GM23338 (cell line): ENCODE data around the gene PSMC4. TPM values are rescaled to one million over a fixed set of nuclear protein-coding genes. Genes with fewer than 3 reads are reported as not detected.

Experiments used
- ATAC-seq: fragments of 200-7000 bp; cut with Tn5 transposase; 3 replicates; pipeline ENCODE4 v1.9.1; 2020
- DNase-seq: peaks from one replicate; pipeline ENCODE4 v3.0.0-alpha.2; 2015; ENCODE audit warnings: low spot score
- H2AFZ ChIP-seq: fragments of 200-600 bp; sonication (generic); 2 replicates; pipeline ENCODE4 v1.8.0; 2016; ENCODE audit warnings: antibody characterized with exemption, mild to moderate bottlenecking, moderate library complexity
- H3F3A ChIP-seq: fragments of 200-600 bp; sonication (generic); replicated peaks from 2 replicates; pipeline ENCODE4 v1.8.0; 2017; ENCODE audit warnings: antibody characterized with exemption, mixed run types, low read depth
- H3K27ac ChIP-seq: fragments of 200-600 bp; sonication (generic); 2 replicates; pipeline ENCODE4 v1.6.1; 2016; ENCODE audit warnings: low read depth
- H3K27me3 ChIP-seq: fragments of 200-600 bp; sonication (generic); 2 replicates; pipeline ENCODE4 v1.8.0; 2016; ENCODE audit warnings: mild to moderate bottlenecking, mixed run types, moderate library complexity; ENCODE audit not compliant: insufficient read depth
- H3K36me3 ChIP-seq: fragments of 200-600 bp; sonication (generic); 2 replicates; pipeline ENCODE4 v1.8.0; 2016; ENCODE audit warnings: mild to moderate bottlenecking; ENCODE audit not compliant: insufficient read depth
- H3K4me1 ChIP-seq: fragments of 200-600 bp; sonication (generic); 2 replicates; pipeline ENCODE4 v1.8.0; 2016; ENCODE audit warnings: mild to moderate bottlenecking, moderate library complexity; ENCODE audit not compliant: insufficient read depth
- H3K4me2 ChIP-seq: fragments of 200-600 bp; sonication (generic); 2 replicates; pipeline ENCODE4 v1.7.1; 2017; ENCODE audit warnings: mixed run types
- H3K4me3 ChIP-seq: fragments of 200-600 bp; sonication (generic); 2 replicates; pipeline ENCODE4 v1.6.1; 2016; ENCODE audit warnings: mixed run types
- H3K79me2 ChIP-seq: fragments of 200-600 bp; sonication (generic); replicated peaks from 2 replicates; pipeline ENCODE4 v1.8.0; 2017; ENCODE audit warnings: mild to moderate bottlenecking; ENCODE audit not compliant: insufficient read depth
- H3K9me2 ChIP-seq: fragments of 200-600 bp; sonication (generic); 2 replicates; pipeline ENCODE4 v1.8.0; 2017; ENCODE audit not compliant: insufficient read depth
- H4K20me1 ChIP-seq: fragments of 200-600 bp; sonication (generic); replicated peaks from 2 replicates; pipeline ENCODE4 v1.8.0; 2017; ENCODE audit warnings: mild to moderate bottlenecking; ENCODE audit not compliant: insufficient read depth
- H3K27ac Mint-ChIP-seq: 2 replicates; pipeline ENCODE4 v1.8.0; 2020; ENCODE audit warnings: inconsistent platforms, mild to moderate bottlenecking, moderate library complexity, mixed read lengths
- H3K27me3 Mint-ChIP-seq: 3 replicates; pipeline ENCODE4 v1.8.0; 2022; ENCODE audit warnings: low read depth, mild to moderate bottlenecking, moderate library complexity, mixed read lengths, inconsistent platforms; ENCODE audit not compliant: insufficient read depth, poor library complexity
- H3K36me3 Mint-ChIP-seq: 3 replicates; pipeline ENCODE4 v1.8.0; 2021; ENCODE audit warnings: low read depth, mild to moderate bottlenecking, inconsistent platforms, moderate library complexity, mixed read lengths
- H3K4me1 Mint-ChIP-seq: 3 replicates; pipeline ENCODE4 v1.8.0; 2020; ENCODE audit warnings: mild to moderate bottlenecking, inconsistent platforms, mixed read lengths
- H3K4me3 Mint-ChIP-seq: 3 replicates; pipeline ENCODE4 v1.8.0; 2021; ENCODE audit warnings: moderate library complexity, mild to moderate bottlenecking, inconsistent platforms, mixed read lengths
- H3K9me3 Mint-ChIP-seq: 3 replicates; pipeline ENCODE4 v1.8.0; 2020; ENCODE audit warnings: moderate library complexity, mild to moderate bottlenecking, inconsistent platforms, mixed read lengths
- CREB1 ChIP-seq: fragments of 250-450 bp; sonication (Bioruptor Pico); IDR thresholded peaks from 2 replicates; pipeline ENCODE4 v1.5.0; 2020; ENCODE audit warnings: low read depth, mild to moderate bottlenecking, moderate library complexity
- EZH2 ChIP-seq: fragments of 200-600 bp; sonication (generic); IDR thresholded peaks from one replicate; pipeline ENCODE4 v1.8.0; 2017; ENCODE audit warnings: antibody characterized with exemption, mild to moderate bottlenecking, low read depth; ENCODE audit not compliant: unreplicated experiment
- EZH2phosphoT487 ChIP-seq: fragments of 200-600 bp; sonication (generic); IDR thresholded peaks from one replicate; pipeline ENCODE4 v1.8.1; 2018; ENCODE audit warnings: antibody characterized with exemption; ENCODE audit not compliant: unreplicated experiment
- JUNB ChIP-seq: IDR thresholded peaks from one replicate; pipeline ENCODE4 v1.6.1; 2016; ENCODE audit warnings: antibody characterized with exemption; ENCODE audit not compliant: unreplicated experiment
- NANOG ChIP-seq: IDR thresholded peaks from 2 replicates; pipeline ENCODE4 v1.6.1; 2016; ENCODE audit warnings: antibody characterized with exemption, borderline replicate concordance
- POLR2AphosphoS5 ChIP-seq: IDR thresholded peaks from 2 replicates; pipeline ENCODE4 v1.6.1; 2016; ENCODE audit warnings: antibody characterized with exemption, low read depth
- STAT1 ChIP-seq: IDR thresholded peaks from one replicate; pipeline ENCODE4 v1.6.1; 2016; ENCODE audit warnings: antibody characterized with exemption; ENCODE audit not compliant: unreplicated experiment
- ZNF114 ChIP-seq: fragments of 250-450 bp; sonication (Bioruptor Pico); IDR thresholded peaks from 2 replicates; pipeline ENCODE4 v1.5.0; 2020; ENCODE audit warnings: mild to moderate bottlenecking, moderate library complexity
- ZNF331 ChIP-seq: fragments of 250-450 bp; sonication (Bioruptor Pico); IDR thresholded peaks from 2 replicates; pipeline ENCODE4 v1.5.0; 2020; ENCODE audit warnings: low read depth, mild to moderate bottlenecking, moderate library complexity
- polyA plus RNA-seq: library from polyadenylated mRNA; unstranded; fragments of >200 nt; fragmentation: Nextera tagmentation; extraction: Ambion mirVana; gene quantifications from 2 replicates; pipeline ENCODE4 v1.2.1, GENCODE V29; 2016
- total RNA-seq: library from RNA; depleted of rRNA; stranded (reverse); fragments of >200 nt; shearing (Covaris generic); gene quantifications from 2 replicates; pipeline ENCODE4 v1.2.3, GENCODE V29; 2014
- TF ChIP-seq, protein P1 (sequence below), 2 experiments: fragments of 200-600 bp in 1 of 2; sonication (generic) in 1 of 2; conservative IDR thresholded peaks; 2 replicates each; pipeline versions ENCODE4 v1.5.1 to v1.6.1; 2016 to 2017; ENCODE audit warnings: antibody characterized with exemption in 2 of 2, low read depth in 2 of 2, mild to moderate bottlenecking in 2 of 2, moderate library complexity in 1 of 2
- TF ChIP-seq, protein P2 (sequence below): IDR thresholded peaks from 2 replicates; pipeline ENCODE4 v1.6.1; 2016; ENCODE audit warnings: antibody characterized with exemption
- TF ChIP-seq, protein P3 (sequence below): IDR thresholded peaks from one replicate; pipeline ENCODE4 v1.6.1; 2018; ENCODE audit warnings: antibody characterized with exemption; ENCODE audit not compliant: unreplicated experiment
- TF ChIP-seq, protein P4 (sequence below): fragments of 250-450 bp; sonication (Bioruptor Pico); IDR thresholded peaks from 2 replicates; pipeline ENCODE4 v1.5.0; 2020; ENCODE audit warnings: mild to moderate bottlenecking, moderate library complexity

Gene PSMC4
- total and polyA plus RNA-seq, 2 experiments from 2014 or later: 135 to 147 TPM

DNA sequence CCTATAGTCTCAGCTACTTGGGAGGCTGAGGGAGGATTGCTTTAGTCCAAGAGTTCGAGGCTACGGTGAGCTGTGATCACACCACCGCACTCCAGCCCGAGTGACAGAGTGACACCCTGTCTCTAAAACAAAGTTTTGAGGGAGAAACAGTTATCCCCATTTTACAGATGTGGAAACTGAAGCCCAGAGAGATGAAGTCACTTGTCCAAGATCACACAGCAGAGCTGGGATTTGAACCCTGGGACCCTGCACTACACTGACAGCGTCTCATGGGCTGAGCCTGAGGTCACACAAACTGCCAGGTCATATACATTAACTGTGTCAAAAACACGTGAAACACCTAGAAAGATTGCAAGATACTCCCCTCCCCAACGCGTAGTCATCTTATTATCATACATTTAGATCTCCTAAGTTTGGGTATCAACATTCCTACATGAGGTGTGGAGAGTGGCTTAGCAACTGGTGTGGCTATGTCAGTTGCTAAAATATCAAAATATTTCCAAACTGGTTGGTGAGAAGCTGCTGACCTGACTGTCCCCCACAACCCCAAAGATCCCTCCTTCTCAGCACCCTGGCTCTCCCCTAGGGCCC, 44.7 kb upstream of the PSMC4 start:
- H3K79me2 ChIP-seq: no peaks in the 10 kb centered on the region
- Mint-ChIP-seq H3K9me3 (no peaks in the 10 kb centered on the region), H3K27me3 (peaks cover 8% of the 10 kb centered on the region), H3K4me1 (peaks cover 3% of the 10 kb centered on the region; the same call in 1 of the 3 replicates), H3K4me3 (no peak overlapping the region), H3K36me3 (no peaks in the 10 kb centered on the region), H3K27ac (no peak overlapping the region)
- no peak for ATAC-seq
- no peak overlapping the region for H3K4me3 ChIP-seq
- H4K20me1 ChIP-seq: no peaks in the 10 kb centered on the region
- no peaks in the 10 kb centered on the region for H3K4me1 ChIP-seq
- H3K9me2 ChIP-seq: no peaks in the 10 kb centered on the region
- no peak overlapping the region for H2AFZ ChIP-seq
- H3K27me3 ChIP-seq: no peaks in the 10 kb centered on the region
- no peak for DNase-seq
- H3K27ac ChIP-seq: no peak overlapping the region
- TF ChIP-seq CREB1 (CRISPR knock-in tag) (no peak), STAT1 (no peak), POLR2AphosphoS5 (no peak), EZH2phosphoT487 (no peak), ZNF331 (CRISPR knock-in tag) (no peak), ZNF114 (CRISPR knock-in tag) (no peak), NANOG (no peak), JUNB (no peak), EZH2 (no peak)
- TF ChIP-seq, protein P1, sequence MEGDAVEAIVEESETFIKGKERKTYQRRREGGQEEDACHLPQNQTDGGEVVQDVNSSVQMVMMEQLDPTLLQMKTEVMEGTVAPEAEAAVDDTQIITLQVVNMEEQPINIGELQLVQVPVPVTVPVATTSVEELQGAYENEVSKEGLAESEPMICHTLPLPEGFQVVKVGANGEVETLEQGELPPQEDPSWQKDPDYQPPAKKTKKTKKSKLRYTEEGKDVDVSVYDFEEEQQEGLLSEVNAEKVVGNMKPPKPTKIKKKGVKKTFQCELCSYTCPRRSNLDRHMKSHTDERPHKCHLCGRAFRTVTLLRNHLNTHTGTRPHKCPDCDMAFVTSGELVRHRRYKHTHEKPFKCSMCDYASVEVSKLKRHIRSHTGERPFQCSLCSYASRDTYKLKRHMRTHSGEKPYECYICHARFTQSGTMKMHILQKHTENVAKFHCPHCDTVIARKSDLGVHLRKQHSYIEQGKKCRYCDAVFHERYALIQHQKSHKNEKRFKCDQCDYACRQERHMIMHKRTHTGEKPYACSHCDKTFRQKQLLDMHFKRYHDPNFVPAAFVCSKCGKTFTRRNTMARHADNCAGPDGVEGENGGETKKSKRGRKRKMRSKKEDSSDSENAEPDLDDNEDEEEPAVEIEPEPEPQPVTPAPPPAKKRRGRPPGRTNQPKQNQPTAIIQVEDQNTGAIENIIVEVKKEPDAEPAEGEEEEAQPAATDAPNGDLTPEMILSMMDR (conservative IDR thresholded peaks at IDR 0.05; ENCODE audit: low read depth in 2 of 2): no peak
- TF ChIP-seq, protein P2, sequence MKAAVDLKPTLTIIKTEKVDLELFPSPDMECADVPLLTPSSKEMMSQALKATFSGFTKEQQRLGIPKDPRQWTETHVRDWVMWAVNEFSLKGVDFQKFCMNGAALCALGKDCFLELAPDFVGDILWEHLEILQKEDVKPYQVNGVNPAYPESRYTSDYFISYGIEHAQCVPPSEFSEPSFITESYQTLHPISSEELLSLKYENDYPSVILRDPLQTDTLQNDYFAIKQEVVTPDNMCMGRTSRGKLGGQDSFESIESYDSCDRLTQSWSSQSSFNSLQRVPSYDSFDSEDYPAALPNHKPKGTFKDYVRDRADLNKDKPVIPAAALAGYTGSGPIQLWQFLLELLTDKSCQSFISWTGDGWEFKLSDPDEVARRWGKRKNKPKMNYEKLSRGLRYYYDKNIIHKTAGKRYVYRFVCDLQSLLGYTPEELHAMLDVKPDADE: no peak
- TF ChIP-seq, protein P3, sequence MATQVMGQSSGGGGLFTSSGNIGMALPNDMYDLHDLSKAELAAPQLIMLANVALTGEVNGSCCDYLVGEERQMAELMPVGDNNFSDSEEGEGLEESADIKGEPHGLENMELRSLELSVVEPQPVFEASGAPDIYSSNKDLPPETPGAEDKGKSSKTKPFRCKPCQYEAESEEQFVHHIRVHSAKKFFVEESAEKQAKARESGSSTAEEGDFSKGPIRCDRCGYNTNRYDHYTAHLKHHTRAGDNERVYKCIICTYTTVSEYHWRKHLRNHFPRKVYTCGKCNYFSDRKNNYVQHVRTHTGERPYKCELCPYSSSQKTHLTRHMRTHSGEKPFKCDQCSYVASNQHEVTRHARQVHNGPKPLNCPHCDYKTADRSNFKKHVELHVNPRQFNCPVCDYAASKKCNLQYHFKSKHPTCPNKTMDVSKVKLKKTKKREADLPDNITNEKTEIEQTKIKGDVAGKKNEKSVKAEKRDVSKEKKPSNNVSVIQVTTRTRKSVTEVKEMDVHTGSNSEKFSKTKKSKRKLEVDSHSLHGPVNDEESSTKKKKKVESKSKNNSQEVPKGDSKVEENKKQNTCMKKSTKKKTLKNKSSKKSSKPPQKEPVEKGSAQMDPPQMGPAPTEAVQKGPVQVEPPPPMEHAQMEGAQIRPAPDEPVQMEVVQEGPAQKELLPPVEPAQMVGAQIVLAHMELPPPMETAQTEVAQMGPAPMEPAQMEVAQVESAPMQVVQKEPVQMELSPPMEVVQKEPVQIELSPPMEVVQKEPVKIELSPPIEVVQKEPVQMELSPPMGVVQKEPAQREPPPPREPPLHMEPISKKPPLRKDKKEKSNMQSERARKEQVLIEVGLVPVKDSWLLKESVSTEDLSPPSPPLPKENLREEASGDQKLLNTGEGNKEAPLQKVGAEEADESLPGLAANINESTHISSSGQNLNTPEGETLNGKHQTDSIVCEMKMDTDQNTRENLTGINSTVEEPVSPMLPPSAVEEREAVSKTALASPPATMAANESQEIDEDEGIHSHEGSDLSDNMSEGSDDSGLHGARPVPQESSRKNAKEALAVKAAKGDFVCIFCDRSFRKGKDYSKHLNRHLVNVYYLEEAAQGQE: no peak
- TF ChIP-seq, protein P4, sequence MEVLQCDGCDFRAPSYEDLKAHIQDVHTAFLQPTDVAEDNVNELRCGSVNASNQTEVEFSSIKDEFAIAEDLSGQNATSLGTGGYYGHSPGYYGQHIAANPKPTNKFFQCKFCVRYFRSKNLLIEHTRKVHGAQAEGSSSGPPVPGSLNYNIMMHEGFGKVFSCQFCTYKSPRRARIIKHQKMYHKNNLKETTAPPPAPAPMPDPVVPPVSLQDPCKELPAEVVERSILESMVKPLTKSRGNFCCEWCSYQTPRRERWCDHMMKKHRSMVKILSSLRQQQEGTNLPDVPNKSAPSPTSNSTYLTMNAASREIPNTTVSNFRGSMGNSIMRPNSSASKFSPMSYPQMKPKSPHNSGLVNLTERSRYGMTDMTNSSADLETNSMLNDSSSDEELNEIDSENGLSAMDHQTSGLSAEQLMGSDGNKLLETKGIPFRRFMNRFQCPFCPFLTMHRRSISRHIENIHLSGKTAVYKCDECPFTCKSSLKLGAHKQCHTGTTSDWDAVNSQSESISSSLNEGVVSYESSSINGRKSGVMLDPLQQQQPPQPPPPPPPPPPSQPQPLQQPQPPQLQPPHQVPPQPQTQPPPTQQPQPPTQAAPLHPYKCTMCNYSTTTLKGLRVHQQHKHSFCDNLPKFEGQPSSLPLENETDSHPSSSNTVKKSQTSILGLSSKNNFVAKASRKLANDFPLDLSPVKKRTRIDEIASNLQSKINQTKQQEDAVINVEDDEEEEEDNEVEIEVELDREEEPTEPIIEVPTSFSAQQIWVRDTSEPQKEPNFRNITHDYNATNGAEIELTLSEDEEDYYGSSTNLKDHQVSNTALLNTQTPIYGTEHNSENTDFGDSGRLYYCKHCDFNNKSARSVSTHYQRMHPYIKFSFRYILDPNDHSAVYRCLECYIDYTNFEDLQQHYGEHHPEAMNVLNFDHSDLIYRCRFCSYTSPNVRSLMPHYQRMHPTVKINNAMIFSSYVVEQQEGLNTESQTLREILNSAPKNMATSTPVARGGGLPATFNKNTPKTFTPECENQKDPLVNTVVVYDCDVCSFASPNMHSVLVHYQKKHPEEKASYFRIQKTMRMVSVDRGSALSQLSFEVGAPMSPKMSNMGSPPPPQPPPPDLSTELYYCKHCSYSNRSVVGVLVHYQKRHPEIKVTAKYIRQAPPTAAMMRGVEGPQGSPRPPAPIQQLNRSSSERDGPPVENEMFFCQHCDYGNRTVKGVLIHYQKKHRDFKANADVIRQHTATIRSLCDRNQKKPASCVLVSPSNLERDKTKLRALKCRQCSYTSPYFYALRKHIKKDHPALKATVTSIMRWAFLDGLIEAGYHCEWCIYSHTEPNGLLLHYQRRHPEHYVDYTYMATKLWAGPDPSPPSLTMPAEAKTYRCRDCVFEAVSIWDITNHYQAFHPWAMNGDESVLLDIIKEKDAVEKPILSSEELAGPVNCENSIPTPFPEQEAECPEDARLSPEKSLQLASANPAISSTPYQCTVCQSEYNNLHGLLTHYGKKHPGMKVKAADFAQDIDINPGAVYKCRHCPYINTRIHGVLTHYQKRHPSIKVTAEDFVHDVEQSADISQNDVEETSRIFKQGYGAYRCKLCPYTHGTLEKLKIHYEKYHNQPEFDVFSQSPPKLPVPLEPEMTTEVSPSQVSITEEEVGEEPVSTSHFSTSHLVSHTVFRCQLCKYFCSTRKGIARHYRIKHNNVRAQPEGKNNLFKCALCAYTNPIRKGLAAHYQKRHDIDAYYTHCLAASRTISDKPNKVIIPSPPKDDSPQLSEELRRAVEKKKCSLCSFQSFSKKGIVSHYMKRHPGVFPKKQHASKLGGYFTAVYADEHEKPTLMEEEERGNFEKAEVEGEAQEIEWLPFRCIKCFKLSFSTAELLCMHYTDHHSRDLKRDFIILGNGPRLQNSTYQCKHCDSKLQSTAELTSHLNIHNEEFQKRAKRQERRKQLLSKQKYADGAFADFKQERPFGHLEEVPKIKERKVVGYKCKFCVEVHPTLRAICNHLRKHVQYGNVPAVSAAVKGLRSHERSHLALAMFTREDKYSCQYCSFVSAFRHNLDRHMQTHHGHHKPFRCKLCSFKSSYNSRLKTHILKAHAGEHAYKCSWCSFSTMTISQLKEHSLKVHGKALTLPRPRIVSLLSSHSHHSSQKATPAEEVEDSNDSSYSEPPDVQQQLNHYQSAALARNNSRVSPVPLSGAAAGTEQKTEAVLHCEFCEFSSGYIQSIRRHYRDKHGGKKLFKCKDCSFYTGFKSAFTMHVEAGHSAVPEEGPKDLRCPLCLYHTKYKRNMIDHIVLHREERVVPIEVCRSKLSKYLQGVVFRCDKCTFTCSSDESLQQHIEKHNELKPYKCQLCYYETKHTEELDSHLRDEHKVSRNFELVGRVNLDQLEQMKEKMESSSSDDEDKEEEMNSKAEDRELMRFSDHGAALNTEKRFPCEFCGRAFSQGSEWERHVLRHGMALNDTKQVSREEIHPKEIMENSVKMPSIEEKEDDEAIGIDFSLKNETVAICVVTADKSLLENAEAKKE (CRISPR knock-in tag): no peak
- H3K4me2 ChIP-seq: no peak overlapping the region
- H3K36me3 ChIP-seq: no peaks in the 10 kb centered on the region
- no peaks in the 10 kb centered on the region for H3F3A ChIP-seq
